Inferior parietal cortex (tissue), 1 donor: ENCODE data around the gene MDM4.

Experiments
- DNase-seq: peaks from one replicate; pipeline ENCODE4 v3.0.0-alpha.2; 2016; ENCODE audit errors: extremely low spot score

The MDM4 gene

DNA sequence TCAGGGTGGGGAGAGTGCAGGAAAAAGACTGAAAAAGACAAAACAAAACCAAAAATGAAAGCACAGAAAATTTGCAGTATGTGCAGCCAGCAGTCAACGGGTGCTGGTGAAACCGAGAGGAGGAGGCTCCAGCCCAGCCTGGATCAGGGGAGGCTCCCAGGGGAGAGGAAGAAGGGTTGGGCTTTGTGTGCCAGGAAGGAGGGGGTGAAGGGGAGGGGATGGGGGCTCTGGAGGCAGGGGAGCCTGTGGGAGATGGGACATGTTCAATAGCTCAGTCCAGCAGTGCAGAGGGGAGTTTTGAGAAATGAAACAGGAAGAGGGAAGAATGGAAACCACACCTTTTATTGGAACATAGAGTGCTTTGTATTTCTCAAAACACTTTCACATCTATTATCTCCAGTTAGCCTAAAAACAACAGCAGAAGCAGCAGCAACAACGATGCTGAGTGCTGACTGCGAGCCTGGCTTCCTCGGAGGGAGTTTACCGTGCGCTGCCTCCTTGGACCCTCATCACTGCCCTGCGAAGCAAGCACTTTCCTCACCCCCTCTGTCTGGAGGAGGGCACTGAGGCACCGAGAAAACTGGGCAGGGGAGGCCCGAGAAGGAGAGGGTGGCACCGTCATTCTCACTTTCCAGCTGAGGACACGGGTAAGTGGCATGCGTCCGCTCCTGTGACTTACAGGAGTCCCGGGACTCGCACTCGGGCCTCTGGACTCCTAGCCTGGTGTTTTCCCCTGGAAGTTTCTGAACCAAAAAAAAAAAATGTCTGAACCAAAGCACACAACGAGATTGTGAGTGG lies 62.9 kb downstream of the MDM4 start:
- DNase-seq = no peak

DNA sequence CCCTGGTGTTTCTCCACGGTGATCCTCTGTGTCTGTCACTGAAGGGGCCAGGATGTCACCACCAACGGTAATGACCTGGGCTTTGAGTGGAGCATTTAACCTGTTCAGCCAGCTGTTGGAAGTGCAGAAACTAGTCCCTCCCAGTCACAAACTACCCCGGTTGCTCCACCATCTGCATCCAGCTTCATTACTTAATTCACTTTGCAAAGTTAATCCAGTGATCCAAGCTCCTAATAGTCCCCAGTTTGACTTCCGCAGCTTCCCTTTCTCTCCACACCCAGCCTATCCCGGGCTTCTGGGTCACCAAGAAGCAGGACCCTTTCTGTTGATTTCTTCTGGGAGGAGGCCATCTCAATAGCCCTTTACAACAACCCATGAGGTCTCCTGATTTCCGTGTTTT lies 63.5 kb downstream of the MDM4 start:
- no peak for DNase-seq

DNA sequence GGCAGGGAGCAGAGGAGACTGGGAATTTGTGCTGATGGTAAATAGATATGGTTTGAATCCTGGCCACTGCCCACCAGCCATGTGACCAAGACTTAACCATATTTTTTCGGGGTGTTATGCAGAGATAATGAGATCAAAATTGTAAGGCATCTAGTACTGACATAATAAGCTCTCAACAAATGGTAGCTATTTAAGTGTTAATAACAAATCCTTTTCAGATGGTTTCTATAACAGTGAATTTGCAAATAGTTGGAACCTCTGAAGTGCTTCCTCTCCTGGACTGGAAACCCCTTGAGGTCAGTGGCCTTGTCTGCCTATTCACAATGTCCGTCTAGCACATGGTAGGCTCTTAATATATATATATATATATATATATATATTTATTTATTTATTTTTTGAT lies 64.7 kb downstream of the MDM4 start:
- no peak for DNase-seq

DNA sequence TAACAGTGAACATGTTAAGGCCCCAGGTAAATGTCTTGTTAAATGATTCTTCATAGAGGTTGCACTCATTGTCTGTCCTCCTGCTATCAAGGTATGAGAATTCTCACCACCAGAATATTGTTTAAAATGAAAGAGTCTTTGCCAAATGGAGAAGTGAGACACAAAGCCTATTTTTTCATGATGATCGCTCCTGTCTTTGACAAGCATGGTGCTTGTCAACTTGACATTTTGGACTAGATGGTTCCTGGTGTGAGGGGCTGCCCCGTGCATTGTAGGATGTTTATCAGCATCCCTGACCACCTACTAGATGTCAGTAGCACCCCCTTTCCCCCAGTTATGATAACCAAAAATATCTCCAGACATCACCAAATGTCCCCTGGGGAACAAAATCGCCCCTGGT lies 65.6 kb downstream of the MDM4 start:
- DNase-seq = no peak

DNA sequence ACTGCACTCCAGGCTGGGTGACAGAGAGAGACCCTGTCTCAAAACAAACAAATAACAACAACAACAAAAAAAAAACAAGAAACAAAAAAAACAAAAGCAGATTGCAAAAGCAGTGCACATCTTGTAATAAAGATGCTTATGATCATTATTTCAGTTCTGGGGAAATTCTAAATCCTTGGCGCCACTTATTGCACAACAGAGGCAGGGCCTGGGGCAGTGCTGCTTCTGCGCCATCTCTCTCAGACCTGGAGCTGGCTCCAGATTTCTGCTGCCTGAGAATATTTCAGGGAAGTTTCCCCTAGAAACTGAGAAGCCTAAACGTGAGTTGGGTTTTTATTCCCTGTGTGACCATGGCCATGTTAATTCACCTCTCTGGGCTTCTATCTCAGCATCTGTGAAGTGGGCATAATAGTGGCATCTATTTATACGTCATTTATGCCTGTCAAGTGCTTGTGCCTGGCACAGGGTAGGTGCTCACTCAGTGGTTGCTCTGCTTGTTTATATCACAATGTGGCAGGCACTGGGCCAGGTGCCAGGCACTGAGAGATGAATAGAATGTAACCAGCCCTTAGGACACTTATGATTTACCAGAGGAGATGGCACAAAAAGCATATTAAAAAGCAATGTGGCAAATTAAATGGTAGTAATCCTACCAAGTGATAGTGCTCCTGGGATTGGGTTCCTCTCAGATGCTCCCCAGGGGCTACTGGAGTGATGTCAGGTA lies 67.9 kb downstream of the MDM4 start:
- DNase-seq = no peak

DNA sequence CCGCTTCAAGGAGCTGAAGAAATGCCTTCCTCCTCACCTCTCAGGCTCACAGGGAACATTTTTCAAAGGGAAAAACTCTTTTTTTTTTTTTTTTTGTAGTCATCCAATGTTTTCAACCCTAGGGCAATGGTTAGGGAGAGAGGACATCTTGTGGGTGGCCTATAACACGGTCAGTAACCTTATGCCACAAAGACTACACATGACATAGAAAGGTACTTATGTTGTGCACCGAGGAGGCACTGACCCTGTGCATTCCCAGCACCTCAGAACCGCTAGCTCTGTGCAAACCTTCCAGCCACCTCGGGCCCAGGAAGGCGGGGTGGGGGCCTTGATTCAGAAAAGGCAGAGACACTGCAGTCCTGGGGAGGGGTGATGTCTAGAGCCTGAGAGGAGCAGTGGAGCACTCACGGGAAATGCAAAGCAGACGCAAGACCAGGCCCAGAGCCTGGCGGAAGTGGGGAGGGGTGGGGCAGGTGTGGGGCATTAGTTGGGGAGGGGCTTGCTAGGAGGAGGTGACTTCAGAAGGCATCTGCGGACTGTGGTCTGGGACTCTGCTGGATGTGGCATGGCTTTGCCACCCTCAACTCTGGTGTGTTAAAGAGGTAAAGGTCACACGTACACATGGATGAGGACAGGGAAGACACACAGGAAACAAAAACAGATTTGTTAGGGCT lies 68.6 kb downstream of the MDM4 start:
- DNase-seq = no peak

DNA sequence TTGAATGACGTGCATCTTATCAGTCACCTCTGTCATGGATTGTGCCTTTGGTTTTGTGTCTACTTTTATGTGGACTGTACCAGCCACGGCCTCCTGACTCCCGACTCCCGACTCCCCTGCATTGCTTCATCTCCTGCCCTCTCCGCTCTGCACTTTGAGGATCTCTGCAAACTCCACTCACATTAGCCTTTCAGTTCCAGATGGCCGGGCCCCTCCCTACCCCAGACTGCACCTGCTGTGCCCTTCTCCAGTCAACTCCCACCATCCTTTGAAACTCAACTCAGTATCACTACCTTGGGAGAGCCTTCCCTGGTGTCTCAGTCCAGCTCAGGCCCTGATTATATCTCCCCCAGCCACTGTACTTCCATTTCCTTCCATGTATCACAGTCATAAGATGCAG lies 71.4 kb downstream of the MDM4 start:
- no peak for DNase-seq

DNA sequence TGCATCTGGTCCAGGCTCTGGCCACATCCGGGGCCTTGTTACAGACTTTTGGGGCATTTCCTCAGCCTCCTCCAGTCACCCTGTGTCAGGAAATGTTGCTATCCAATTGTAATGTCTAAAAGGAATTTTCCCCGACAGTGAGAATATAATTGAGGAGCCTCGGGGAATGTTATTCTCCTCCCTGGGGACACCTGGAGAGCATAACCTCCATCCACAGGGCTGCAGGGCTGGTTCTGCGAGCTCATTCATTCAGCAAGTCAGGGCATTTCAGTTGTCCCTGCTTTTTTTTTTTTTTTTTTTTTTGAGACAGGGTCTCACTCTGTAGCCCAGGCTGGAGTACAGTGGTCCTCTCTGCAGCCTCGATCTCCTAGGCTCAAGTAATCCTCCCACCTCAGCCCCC lies 72.6 kb downstream of the MDM4 start:
- no peak for DNase-seq

DNA sequence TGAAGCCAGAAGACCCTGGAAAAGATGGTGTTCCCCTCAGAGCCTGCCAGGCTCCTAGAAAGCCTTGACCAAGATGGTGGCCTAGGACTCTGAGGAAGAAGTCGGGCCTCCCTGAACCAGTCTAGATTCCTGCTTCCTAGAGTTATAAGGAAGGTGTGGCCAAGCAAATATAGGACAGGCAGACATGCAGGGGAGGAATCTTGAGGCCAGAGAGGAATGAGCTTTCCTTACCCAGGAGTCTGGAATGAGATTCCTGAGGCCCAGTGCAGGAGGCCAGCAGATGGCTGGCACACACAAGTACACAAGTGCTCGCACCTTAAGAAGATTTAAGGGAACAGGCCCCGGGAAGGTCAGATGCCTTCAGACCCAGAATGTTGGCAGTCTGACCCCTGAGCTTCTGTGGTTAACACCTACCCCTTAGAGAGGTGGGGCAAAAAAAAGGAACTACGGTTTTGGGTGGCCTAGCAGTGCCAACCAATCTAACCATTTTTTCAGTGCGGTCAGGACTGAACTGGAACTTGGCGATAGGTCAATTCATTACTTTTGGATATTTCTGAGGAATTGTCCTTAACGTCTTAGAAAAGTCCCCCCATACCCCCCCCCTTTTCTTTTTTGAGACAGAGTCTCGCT lies 73.3 kb downstream of the MDM4 start:
- DNase-seq = no peak

DNA sequence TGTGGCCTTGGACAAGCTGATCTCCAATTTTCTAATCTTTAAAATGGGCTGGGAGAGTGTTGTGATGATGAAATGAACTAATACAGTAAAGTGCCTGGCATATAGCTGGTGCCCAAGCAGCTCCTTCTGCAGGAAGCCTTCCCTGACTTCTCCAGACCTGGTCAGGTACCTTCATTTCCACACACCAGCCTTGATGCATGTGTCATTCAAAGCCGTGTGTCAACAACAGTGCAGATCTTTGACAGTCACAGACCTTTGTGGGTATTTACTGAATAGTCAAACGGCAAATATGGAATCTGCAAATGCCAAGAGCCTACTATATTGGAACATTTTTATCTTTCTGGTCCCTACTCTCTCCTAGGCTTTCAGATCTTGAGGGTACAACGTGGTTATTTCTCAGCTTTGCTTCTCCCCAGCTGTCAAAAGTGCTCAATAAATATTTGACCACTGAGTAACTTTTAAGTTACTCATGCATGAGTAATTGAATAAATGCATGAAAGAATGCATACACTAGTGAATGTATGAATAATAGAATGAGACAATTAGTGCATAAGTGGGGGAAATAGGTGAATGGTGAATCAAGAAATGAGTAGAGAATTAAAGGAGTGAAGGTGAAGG lies 75.4 kb downstream of the MDM4 start:
- DNase-seq = no peak

DNA sequence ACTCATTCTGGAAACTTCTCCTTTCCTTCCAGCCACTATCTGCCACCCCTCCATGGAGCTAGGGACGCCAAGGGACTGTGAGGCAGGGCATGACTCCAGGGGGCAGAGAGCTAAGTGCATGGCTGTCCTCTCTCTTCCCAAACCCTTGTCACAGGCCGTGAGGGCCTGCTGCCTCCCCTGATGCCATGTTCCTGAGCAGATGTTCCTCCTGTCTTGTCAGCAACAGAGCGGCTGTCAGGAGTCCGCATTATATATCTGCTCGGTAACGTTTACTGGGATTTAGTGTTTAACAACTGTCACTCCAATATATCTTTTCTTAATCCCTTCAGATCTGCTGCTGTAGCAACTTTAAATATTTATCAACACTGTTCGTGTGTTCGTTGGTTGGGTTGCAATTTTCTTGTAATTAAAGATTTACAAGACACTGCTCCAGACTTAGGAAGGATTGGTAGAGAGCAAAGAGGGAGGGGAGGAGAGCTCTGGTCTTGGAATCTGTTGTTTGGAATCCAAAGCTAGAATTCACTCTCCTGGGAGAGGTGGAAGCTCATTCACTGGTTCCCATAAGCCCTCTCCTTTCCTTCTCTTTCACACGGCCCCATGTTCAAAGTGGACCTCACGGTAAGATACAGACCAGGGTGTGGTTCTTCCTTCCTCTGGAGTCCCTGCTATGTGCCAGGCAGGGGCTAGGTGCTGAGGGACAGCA lies 76.2 kb downstream of the MDM4 start:
- no peak for DNase-seq

DNA sequence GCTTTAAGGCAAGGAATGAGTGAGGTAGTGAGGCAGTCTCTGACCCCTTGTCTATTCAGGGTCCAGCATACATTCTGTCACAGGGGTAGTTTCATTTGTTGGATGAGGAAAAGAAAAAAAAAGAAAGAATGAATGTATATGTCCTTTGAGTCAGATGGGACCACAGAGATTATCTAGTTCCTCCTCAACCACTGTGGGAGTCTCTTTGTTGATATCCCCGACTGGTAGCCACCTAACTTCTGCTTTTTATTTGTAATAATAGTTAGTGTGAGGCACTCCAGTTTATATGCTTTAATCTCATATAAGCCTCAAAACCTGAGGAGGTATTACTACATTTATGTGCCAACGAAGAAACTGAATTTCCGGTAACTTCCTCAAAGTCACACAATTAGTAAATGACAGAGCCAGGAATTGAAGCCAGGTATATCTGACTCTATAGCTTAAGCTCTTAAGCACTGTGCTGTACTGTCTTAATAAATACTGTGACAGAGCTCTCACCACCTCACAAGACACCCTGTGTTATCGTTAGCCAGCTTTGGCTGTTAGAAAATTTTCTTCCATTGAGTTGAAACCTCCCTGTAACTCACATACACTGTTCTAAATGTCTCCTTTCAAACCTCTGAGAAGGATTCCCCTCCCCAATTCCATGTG lies 82.2 kb downstream of the MDM4 start:
- DNase-seq = no peak

DNA sequence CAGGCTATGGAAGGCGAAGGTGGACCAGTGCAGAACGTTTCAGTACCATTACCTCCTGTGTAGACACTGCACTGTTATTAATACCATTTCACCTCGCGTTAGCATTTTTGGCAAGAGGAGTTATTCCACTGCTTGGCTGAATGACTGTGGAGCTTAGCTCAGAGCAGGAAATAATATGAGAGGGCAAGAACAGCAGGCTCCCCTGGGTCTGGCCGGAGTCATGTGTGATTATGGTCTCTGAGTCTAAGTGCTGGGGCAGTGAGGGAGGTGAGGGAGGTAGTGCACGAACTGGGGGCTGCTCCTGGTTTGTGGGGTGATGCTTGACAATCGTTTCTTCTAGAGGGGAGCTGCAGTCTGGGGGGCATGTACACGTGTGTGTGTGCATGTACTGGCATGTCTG lies 82.9 kb downstream of the MDM4 start:
- no peak for DNase-seq

DNA sequence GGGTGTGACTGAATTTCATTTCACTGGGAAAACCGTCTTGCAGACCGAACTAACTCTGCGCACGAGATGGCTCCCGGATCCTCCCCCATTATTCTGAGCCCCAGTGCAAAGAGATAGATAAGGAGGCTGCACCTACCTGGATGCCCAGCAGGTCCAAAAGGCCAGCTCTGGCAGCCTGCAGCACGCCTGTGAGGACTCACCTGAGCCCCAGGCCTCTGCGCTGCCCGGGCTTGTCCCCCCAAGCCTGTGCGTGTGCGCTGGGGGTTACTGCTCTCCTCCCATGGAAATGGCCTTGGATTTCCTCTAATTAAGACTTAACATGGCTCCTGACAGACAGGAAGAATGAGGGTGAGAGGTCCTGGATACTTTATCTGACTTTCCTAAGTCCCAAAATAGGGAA lies 83.4 kb downstream of the MDM4 start:
- DNase-seq = no peak

DNA sequence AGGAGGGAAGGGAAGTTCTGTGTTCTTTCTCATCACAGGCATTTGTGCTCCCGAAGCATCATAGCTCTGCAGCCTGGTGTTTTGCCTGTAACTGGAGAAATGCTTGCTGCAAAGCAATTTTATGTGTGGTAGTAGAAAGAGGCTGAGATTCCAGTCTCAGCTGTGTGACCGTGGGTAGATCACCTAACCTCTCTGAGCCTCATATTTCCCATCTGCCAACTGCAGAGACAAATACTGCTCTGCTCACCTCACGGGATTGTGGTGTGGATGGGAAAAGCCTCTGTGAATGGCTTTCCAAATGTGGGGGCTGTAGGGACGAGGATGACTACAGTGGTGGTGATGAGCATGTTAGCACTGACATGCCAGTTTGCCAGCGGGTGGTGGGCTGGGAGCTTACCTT lies 84.0 kb downstream of the MDM4 start:
- DNase-seq = no peak

DNA sequence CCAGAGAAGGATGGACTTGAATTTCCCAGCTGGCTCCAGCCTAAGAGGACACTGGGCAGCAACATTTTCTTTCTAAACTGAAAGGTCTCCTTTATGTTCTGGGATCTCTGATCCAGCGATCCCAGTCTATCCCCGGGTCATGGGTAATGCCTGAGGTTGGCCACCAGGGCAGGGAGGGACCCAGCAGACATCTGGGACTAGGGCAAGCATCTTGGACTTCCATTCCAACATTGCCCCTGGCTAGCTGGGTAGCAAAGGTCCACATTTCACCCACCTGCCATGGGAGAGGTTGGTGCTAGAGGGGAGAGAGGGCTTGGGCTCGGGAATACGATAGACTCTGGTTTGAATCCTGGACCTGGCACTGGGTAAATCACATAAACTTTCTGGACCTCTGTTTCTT lies 84.8 kb downstream of the MDM4 start:
- DNase-seq = no peak

DNA sequence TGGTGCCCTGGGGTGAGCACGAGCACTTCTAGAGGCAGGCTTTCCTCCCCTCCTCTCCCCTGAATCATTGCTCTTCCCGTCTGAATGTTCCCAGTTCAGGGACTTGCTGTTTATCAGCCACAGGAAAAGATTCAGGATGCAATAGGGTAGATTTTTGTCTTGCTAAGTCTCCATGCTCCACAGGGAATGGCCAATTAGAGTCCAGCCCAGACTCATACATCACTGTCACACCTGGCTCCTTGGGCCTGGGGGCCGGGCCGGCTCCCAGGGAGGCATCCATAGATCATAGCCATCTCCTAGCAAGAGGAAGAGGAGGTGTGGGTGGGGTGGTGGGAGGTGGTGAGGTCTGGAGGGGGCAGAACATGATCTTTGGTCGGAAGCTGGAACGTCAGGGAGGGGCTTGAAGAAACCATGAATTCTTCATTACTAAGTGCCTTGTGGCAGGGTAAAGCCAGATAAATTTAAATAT lies 85.9 kb downstream of the MDM4 start:
- DNase-seq = no peak

DNA sequence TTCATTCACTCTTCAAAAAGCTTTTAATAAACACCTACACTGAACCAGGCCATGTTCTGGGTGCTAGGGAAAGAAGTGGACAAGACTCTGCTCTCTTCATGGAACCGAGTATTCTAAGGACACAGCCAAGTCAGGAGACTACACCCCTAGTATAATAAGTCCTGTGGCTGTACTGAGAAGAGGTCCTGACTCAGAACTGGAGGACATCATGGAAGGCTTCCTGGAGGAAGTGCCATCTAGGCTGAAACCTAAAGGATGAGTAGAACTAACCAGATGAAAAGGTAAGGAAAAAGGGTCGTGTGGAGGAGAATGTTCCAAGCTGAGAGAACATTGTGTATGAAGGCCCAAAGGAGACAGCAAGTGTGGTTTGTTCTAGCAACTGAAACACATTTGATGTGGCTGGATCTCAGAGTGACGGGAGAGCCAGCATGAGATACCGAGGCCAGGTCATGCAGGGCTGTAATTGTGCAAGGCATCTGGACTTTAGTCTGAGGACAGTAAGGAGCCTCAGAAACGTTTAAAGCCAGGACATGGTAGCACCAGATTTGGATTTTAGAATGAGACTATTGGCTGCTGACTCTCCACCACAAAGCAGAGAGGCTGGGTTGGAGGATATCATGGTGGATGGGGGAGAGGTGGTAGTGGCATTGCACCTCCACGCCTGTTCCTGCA lies 86.8 kb downstream of the MDM4 start:
- DNase-seq = no peak

DNA sequence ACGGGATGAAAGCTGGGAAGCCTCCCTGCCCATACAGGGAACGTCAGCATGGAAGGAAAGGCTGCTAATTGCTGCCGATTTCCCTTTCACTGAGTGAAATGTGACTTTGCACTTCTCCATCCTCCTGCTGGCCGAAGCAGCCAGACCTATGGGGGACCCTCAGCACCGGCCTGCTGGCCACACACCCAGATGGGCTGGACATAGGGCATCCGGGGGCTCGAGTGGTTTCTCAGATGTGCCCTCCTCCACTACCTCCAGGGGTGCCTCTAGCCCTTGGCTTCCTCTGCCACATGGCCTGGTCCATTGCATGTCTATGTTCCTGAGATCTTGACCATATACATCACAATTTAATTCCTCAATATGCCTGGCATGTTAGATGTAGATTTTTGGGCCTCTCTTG lies 89.6 kb downstream of the MDM4 start:
- no peak for DNase-seq
